ENCODE measurements around the gene GJB3.

Gene GJB3

GRCh38 chr1:34828611-34829010 is 47.6 kb downstream of the GJB3 start:
- no peak for TF ChIP-seq CTCF (IDR thresholded peaks at IDR 0.05; ENCODE audit: low read depth, low read length)
- no peak for DNase-seq (ENCODE audit: extremely low read depth, low read depth)

GRCh38 chr1:34829250-34829649 is 48.2 kb downstream of the GJB3 start:
- no peak for TF ChIP-seq CTCF (IDR thresholded peaks at IDR 0.05; ENCODE audit: low read depth, low read length)
- no peak for DNase-seq (ENCODE audit: extremely low read depth, low read depth)

- DNase-seq (ENCODE audit: extremely low read depth, low read depth) = no peak
- no peak for TF ChIP-seq CTCF (IDR thresholded peaks at IDR 0.05; ENCODE audit: low read depth, low read length)
Observed at GRCh38 chr1:34831721-34832246, 50.8 kb downstream of the GJB3 start.

GRCh38 chr1:34833711-34834110 is 52.7 kb downstream of the GJB3 start:
- TF ChIP-seq CTCF (IDR thresholded peaks at IDR 0.05; ENCODE audit: low read depth, low read length) = no peak
- DNase-seq (ENCODE audit: extremely low read depth, low read depth) = no peak
